Stimulated activated CD4-positive, alpha-beta T cell treated with anti-CD3 and anti-CD28 coated beads, Interleukin-12 subunit alpha, Interleukin-12 subunit beta, amount 100 ng/mL, for 48 hours (primary cell): ENCODE data around the gene MORF4L1.

Source experiments
- DNase-seq, 3 donors: peaks; one replicate each; pipeline ENCODE4 v3.0.0-alpha.2; 2020; ENCODE audit warnings: low read depth in 2 of 3, low spot score in 1 of 3

The MORF4L1 gene

DNA sequence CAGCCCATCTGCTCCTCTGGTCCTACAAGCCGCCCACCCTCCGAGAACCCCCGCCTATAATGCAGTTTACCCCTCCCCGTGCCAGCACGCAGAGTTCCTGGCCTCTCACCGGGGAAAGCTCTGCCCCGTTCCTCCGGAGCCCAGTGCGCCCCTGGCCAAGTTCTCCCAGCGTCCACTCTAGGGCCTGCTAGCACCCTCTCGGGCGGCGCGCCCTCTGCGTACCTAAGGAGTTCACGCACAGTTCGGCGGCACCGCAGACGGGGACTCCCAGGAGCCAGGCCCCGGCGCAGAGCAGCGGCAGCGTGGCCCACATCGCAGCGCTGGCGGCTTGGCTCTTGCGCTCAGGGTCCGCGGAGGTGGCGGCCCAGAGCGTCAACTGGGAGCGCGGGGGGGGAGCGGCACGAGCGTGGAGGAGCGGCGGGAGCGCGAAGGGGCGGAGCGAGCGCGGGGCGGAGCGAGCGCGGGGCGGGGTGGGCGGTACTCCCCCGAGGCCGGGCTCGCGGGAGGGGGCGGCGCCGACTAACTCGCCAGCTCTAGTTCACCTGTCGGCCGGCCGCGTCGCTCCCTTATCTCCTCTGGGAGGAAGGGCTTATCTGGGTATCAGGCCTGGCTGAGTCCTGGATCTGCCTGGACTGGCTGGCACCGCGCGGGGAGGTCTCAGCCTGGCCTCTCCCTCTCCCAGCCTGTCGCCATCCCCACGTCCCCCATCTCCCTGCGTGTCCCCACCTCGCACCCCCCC, 72.1 kb downstream of the MORF4L1 start, which contains the start of gene CTSH:
CTSH (minus strand) TSS at position 378 of the 739 bp plus-strand sequence; CDS start at position 313, 65 bp downstream.
- DNase-seq: peak; percentile 27 to 63 (median 48)

DNA sequence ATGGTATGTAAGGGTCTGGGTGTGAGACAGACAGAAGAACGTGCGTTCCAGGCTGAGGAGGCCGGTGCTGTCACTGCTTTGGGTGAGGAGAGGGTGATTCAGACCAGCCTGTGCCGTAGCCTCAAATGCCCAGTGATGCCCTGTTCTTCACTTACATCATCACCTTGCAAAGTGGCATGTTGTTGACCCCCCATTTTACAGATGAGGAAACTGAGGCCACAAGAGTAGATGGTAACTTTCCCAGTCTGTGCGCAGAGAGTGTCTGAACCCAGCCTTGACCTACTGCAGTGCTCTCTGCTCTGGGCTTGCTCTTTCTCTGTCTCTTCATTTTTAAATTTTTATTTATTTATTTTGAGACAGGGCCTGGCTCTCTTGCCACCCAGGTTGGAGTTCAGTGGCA, 73.8 kb downstream of the MORF4L1 start:
- no peak for DNase-seq

DNA sequence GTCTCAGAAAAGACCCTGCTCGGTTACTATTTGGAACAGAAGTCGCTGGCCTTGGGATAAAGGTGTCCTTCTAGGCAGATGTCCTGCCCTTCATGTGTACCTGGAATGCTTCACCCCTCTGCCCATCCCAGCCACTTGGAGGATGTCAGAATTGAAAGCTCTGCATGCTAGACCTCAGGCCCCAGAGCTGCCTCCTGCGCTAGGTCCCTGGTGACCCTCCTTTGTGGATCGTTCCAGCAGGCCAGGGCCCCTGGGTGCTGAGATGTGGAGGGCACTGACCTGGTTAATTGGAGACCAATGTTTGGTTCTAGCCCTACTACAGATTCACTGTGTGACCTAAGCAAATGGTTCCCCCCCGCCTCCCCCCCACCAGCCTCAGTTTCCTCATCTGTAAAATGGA, 74.8 kb downstream of the MORF4L1 start:
- DNase-seq: no peak
